ENCODE results near the gene TWF2. TPM values are rescaled to one million over a fixed set of nuclear protein-coding genes. Genes with fewer than 3 reads are reported as not detected.

The TWF2 gene
- total RNA-seq, 1 experiment from 2014 or later, result 99.0 TPM

- H3K36me3 ChIP-seq (replicated peaks; ENCODE audit: control insufficient read depth, insufficient read depth, low read length), result peaks cover 11% of the 10 kb centered on the region
- DNase-seq, result peak; percentile 26
- peaks cover 27% of the 10 kb centered on the region for H3K27me3 ChIP-seq (ENCODE audit: control insufficient read depth, insufficient read depth, low read length)
- no peak overlapping the region for H3K4me3 ChIP-seq (ENCODE audit: insufficient read depth, low read depth, low read length)
These were observed 10.0 kb upstream of the TWF2 start for GRCh38 chr3:52248816-52249547.

GRCh38 chr3:52248165-52248541 is 9.2 kb upstream of the TWF2 start:
- H3K36me3 ChIP-seq (replicated peaks; ENCODE audit: control insufficient read depth, insufficient read depth, low read length), result peaks cover 6% of the 10 kb centered on the region
- H3K27me3 ChIP-seq (ENCODE audit: control insufficient read depth, insufficient read depth, low read length), result peaks cover 27% of the 10 kb centered on the region
- no peak overlapping the region for H3K4me3 ChIP-seq (ENCODE audit: insufficient read depth, low read depth, low read length)
- DNase-seq, result peak; percentile 34

- no peak overlapping the region for H3K4me3 ChIP-seq (ENCODE audit: insufficient read depth, low read depth, low read length)
- H3K27me3 ChIP-seq (ENCODE audit: control insufficient read depth, insufficient read depth, low read length), result peaks cover 27% of the 10 kb centered on the region
- peak; percentile 39 for DNase-seq
- H3K36me3 ChIP-seq (replicated peaks; ENCODE audit: control insufficient read depth, insufficient read depth, low read length), result peaks cover 5% of the 10 kb centered on the region
These were observed 8.6 kb upstream of the TWF2 start for GRCh38 chr3:52247409-52248164.

GRCh38 chr3:52246728-52247408 is 7.9 kb upstream of the TWF2 start:
- peaks cover 5% of the 10 kb centered on the region for H3K36me3 ChIP-seq (replicated peaks; ENCODE audit: control insufficient read depth, insufficient read depth, low read length)
- DNase-seq, result peak; percentile 50
- no peak overlapping the region for H3K4me3 ChIP-seq (ENCODE audit: insufficient read depth, low read depth, low read length)
- H3K27me3 ChIP-seq (ENCODE audit: control insufficient read depth, insufficient read depth, low read length), result peaks cover 27% of the 10 kb centered on the region

- Histone ChIP-seq H3K36me3 (replicated peaks; ENCODE audit: control insufficient read depth, insufficient read depth, low read length) (peaks cover 3% of the 10 kb centered on the region), H3K4me3 (ENCODE audit: insufficient read depth, low read depth, low read length) (peak overlapping the region; percentile 54), H3K27me3 (ENCODE audit: control insufficient read depth, insufficient read depth, low read length) (peaks cover 27% of the 10 kb centered on the region)
- DNase-seq, result no peak
These were observed 7.3 kb upstream of the TWF2 start for GRCh38 chr3:52246264-52246620.

GRCh38 chr3:52245322-52246263 is 6.6 kb upstream of the TWF2 start, which contains the start of gene PPM1M:
PPM1M (plus strand) TSS chr3:52245759; CDS start chr3:52245825, 66 bp downstream.
- H3K4me3 ChIP-seq (ENCODE audit: insufficient read depth, low read depth, low read length), result peak within 1 kb of the TSS; percentile 54
- peaks cover 3% of the 10 kb centered on the region for H3K36me3 ChIP-seq (replicated peaks; ENCODE audit: control insufficient read depth, insufficient read depth, low read length)
- peak; percentile 95 for DNase-seq
- peaks cover 27% of the 10 kb centered on the region for H3K27me3 ChIP-seq (ENCODE audit: control insufficient read depth, insufficient read depth, low read length)

- Histone ChIP-seq H3K27me3 (ENCODE audit: control insufficient read depth, insufficient read depth, low read length) (peaks cover 27% of the 10 kb centered on the region), H3K4me3 (ENCODE audit: insufficient read depth, low read depth, low read length) (no peak overlapping the region), H3K36me3 (replicated peaks; ENCODE audit: control insufficient read depth, insufficient read depth, low read length) (no peaks in the 10 kb centered on the region; the same call in 1 of the 2 replicates)
- DNase-seq, result peak; percentile 41
These were observed 5.1 kb upstream of the TWF2 start for GRCh38 chr3:52243791-52244628.

GRCh38 chr3:52242039-52242438 is 3.1 kb upstream of the TWF2 start:
- H3K4me3 ChIP-seq (ENCODE audit: insufficient read depth, low read depth, low read length), result no peak overlapping the region
- H3K27me3 ChIP-seq (ENCODE audit: control insufficient read depth, insufficient read depth, low read length), result peaks cover 24% of the 10 kb centered on the region
- DNase-seq, result no peak
- no peaks in the 10 kb centered on the region for H3K36me3 ChIP-seq (replicated peaks; ENCODE audit: control insufficient read depth, insufficient read depth, low read length)

- DNase-seq, result no peak
- H3K4me3 ChIP-seq (ENCODE audit: insufficient read depth, low read depth, low read length), result no peak overlapping the region
These were observed 2.0 kb upstream of the TWF2 start for GRCh38 chr3:52240886-52241370.

GRCh38 chr3:52240059-52240885 is 1.3 kb upstream of the TWF2 start:
- no peaks in the 10 kb centered on the region for H3K36me3 ChIP-seq (replicated peaks; ENCODE audit: control insufficient read depth, insufficient read depth, low read length)
- no peak overlapping the region for H3K4me3 ChIP-seq (ENCODE audit: insufficient read depth, low read depth, low read length)
- peaks cover 10% of the 10 kb centered on the region for H3K27me3 ChIP-seq (ENCODE audit: control insufficient read depth, insufficient read depth, low read length)
- peak; percentile 55 for DNase-seq

More at GRCh38 chr3:52240886-52241370, 2.0 kb upstream of the TWF2 start:
- H3K27me3 ChIP-seq (ENCODE audit: control insufficient read depth, insufficient read depth, low read length), result peaks cover 13% of the 10 kb centered on the region
- no peaks in the 10 kb centered on the region for H3K36me3 ChIP-seq (replicated peaks; ENCODE audit: control insufficient read depth, insufficient read depth, low read length)

- peak; percentile 73 for DNase-seq
- Histone ChIP-seq H3K36me3 (replicated peaks; ENCODE audit: control insufficient read depth, insufficient read depth, low read length) (peaks cover 3% of the 10 kb centered on the region), H3K4me3 (ENCODE audit: insufficient read depth, low read depth, low read length) (peak overlapping the region; percentile 97), H3K27me3 (ENCODE audit: control insufficient read depth, insufficient read depth, low read length) (no peaks in the 10 kb centered on the region)
These were observed 681 bp downstream of the TWF2 start for GRCh38 chr3:52238193-52238760.

- peaks cover 3% of the 10 kb centered on the region for H3K36me3 ChIP-seq (replicated peaks; ENCODE audit: control insufficient read depth, insufficient read depth, low read length)
- no peak overlapping the region for H3K4me3 ChIP-seq (ENCODE audit: insufficient read depth, low read depth, low read length)
- no peaks in the 10 kb centered on the region for H3K27me3 ChIP-seq (ENCODE audit: control insufficient read depth, insufficient read depth, low read length)
- peak; percentile 89 for DNase-seq
These were observed 1.2 kb downstream of the TWF2 start for GRCh38 chr3:52237657-52238172.

All from H7 (cell line).